ENCODE measurements around the gene TMEM123. TPM values are rescaled to one million over a fixed set of nuclear protein-coding genes. Genes with fewer than 3 reads are reported as not detected.
"Not testable (repeated sequence)": the region's sequence is repeated elsewhere in the genome, so short reads cannot be mapped to it uniquely, and the experiment has no call there.

The TMEM123 gene
- total RNA-seq, 1 donor from 2014 or later: 41.2 TPM

DNA sequence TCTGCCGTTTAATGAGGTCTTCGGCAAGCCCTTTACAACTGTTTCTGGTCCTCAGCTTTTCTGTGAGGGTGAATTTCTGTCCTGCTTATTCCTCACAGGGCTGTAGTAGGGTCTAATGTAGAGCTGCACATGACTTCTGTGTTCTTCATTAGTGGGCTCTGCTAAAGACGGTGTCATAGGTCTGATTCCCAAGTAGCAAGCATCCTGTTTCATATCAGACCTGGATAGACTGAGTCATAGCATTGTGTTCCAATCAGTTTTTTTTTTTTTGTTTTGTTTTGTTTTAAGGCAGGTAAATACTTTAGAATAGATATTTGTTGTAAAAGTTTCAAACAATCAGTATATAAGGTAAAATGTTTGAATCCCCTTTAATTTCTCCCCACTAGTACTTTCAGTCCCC is 70.2 kb downstream of the TMEM123 start:
- Histone ChIP-seq H3K4me1 (ENCODE audit: control insufficient read depth in 3 of 3, insufficient read depth in 3 of 3, low read length in 3 of 3) (no peaks in the 10 kb centered on the region), H3K27me3 (ENCODE audit: control insufficient read depth in 3 of 3, insufficient read depth in 3 of 3, low read length in 3 of 3) (no peaks in the 10 kb centered on the region), H3K9ac (ENCODE audit: low read depth in 1 of 3, low read length in 3 of 3) (no peak overlapping the region), H3K27ac (ENCODE audit: low read depth, low read length) (no peak overlapping the region), H3K4me3 (ENCODE audit: low read length in 3 of 3) (no peak overlapping the region), H3K9me3 (ENCODE audit: control insufficient read depth in 3 of 3, low read length in 3 of 3) (no peaks in the 10 kb centered on the region), H3K36me3 (ENCODE audit: control insufficient read depth in 3 of 3, insufficient read depth in 3 of 3, low read length in 3 of 3) (peaks cover 9 to 49% (median 40%) of the 10 kb centered on the region in 3 donors)

GRCh38 chr11:102378818-102379217 is 73.7 kb downstream of the TMEM123 start:
- H3K9ac ChIP-seq (ENCODE audit: low read depth in 1 of 3, low read length in 3 of 3): no peak overlapping the region
- no peaks in the 10 kb centered on the region for H3K9me3 ChIP-seq (ENCODE audit: control insufficient read depth in 3 of 3, low read length in 3 of 3)
- H3K27me3 ChIP-seq (ENCODE audit: control insufficient read depth in 3 of 3, insufficient read depth in 3 of 3, low read length in 3 of 3): no peaks in the 10 kb centered on the region
- H3K4me3 ChIP-seq (ENCODE audit: low read length in 3 of 3): no peak overlapping the region
- H3K4me1 ChIP-seq (ENCODE audit: control insufficient read depth in 3 of 3, insufficient read depth in 3 of 3, low read length in 3 of 3): peaks cover 0 to 3% (median 3%) of the 10 kb centered on the region in 3 donors
- H3K36me3 ChIP-seq (ENCODE audit: control insufficient read depth in 3 of 3, insufficient read depth in 3 of 3, low read length in 3 of 3): peaks cover 7 to 36% (median 28%) of the 10 kb centered on the region in 3 donors
- no peak overlapping the region for H3K27ac ChIP-seq (ENCODE audit: low read depth, low read length)

GRCh38 chr11:102377891-102378290 is 74.7 kb downstream of the TMEM123 start:
- H3K27me3 ChIP-seq (ENCODE audit: control insufficient read depth in 3 of 3, insufficient read depth in 3 of 3, low read length in 3 of 3): no peaks in the 10 kb centered on the region
- peaks cover 7 to 36% (median 28%) of the 10 kb centered on the region in 3 donors for H3K36me3 ChIP-seq (ENCODE audit: control insufficient read depth in 3 of 3, insufficient read depth in 3 of 3, low read length in 3 of 3)
- H3K27ac ChIP-seq (ENCODE audit: low read depth, low read length): no peak overlapping the region
- H3K4me1 ChIP-seq (ENCODE audit: control insufficient read depth in 3 of 3, insufficient read depth in 3 of 3, low read length in 3 of 3): peaks cover 0 to 3% (median 3%) of the 10 kb centered on the region in 3 donors
- no peaks in the 10 kb centered on the region for H3K9me3 ChIP-seq (ENCODE audit: control insufficient read depth in 3 of 3, low read length in 3 of 3)
- no peak overlapping the region for H3K9ac ChIP-seq (ENCODE audit: low read depth in 1 of 3, low read length in 3 of 3)
- no peak overlapping the region for H3K4me3 ChIP-seq (ENCODE audit: low read length in 3 of 3)

GRCh38 chr11:102375720-102376399 is 76.7 kb downstream of the TMEM123 start:
- H3K9ac ChIP-seq (ENCODE audit: low read depth in 1 of 3, low read length in 3 of 3): no peak overlapping the region
- H3K27me3 ChIP-seq (ENCODE audit: control insufficient read depth in 3 of 3, insufficient read depth in 3 of 3, low read length in 3 of 3): no peaks in the 10 kb centered on the region
- H3K27ac ChIP-seq (ENCODE audit: low read depth, low read length): no peak overlapping the region
- no peaks in the 10 kb centered on the region for H3K9me3 ChIP-seq (ENCODE audit: control insufficient read depth in 3 of 3, low read length in 3 of 3)
- no peak overlapping the region for H3K4me3 ChIP-seq (ENCODE audit: low read length in 3 of 3)
- peaks cover 0 to 3% (median 3%) of the 10 kb centered on the region in 3 donors for H3K4me1 ChIP-seq (ENCODE audit: control insufficient read depth in 3 of 3, insufficient read depth in 3 of 3, low read length in 3 of 3)
- H3K36me3 ChIP-seq (ENCODE audit: control insufficient read depth in 3 of 3, insufficient read depth in 3 of 3, low read length in 3 of 3): peaks cover 7 to 28% (median 18%) of the 10 kb centered on the region in 3 donors

DNA sequence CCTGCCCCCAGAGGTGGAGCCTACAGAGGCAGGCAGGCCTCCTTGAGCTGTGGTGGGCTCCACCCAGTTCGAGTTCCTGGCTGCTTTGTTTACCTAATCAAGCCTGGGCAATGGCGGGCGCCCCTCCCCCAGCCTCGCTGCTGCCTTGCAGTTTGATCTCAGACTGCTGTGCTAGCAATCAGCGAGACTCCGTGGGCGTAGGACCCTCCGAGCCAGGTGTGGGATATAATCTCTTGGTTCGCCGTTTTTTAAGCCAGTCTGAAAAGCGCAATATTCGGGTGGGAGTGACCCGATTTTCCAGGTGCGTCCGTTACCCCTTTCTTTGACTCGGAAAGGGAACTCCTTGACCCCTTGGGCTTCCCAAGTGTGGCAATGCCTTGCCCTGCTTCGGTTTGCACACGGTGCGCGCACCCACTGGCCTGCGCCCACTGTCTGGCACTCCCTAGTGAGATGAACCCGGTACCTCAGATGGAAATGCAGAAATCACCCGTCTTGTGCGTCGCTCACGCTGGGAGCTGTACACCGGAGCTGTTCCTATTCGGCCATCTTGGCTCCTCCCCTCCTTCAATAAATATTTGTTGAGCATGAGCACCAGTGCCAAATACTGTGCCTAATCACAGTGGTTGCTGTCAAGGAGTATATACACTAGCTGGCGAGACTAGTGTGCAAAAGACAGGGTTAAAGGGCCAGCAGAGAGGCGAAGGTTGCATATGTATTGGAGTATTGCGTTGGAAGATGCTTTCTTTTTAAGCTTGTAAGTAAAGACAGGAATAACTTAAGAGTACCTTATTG is 77.7 kb downstream of the TMEM123 start:
- H3K27ac ChIP-seq (ENCODE audit: low read depth, low read length): not testable (repeated sequence)

DNA sequence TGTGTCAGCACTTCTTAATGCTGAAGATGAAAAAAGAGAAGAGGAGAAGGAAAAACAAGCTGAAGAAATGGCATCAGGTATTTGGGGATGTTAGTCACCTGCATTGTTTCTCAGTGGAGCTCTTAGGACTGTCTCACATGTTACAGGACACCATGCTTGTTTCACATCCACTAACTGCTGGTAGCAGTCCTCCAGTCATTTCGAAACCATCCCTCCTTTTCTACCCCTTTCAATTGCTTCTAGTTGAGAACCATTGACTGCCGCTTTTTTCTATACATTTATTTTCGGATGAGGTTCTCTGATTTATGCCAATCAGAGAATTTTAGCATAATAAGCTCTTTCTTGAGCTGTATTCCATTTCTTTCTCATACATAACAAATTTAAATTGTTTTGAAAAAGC is 84.1 kb downstream of the TMEM123 start:
- peaks cover 18 to 40% (median 33%) of the 10 kb centered on the region in 3 donors for H3K36me3 ChIP-seq (ENCODE audit: control insufficient read depth in 3 of 3, insufficient read depth in 3 of 3, low read length in 3 of 3)
- no peak overlapping the region for H3K27ac ChIP-seq (ENCODE audit: low read depth, low read length)
- H3K27me3 ChIP-seq (ENCODE audit: control insufficient read depth in 3 of 3, insufficient read depth in 3 of 3, low read length in 3 of 3): no peaks in the 10 kb centered on the region
- no peaks in the 10 kb centered on the region for H3K4me1 ChIP-seq (ENCODE audit: control insufficient read depth in 3 of 3, insufficient read depth in 3 of 3, low read length in 3 of 3)
- H3K9ac ChIP-seq (ENCODE audit: low read depth in 1 of 3, low read length in 3 of 3): no peak overlapping the region
- H3K4me3 ChIP-seq (ENCODE audit: low read length in 3 of 3): no peak overlapping the region
- no peaks in the 10 kb centered on the region for H3K9me3 ChIP-seq (ENCODE audit: control insufficient read depth in 3 of 3, low read length in 3 of 3)

More for the DNA sequence above, 77.7 kb downstream of the TMEM123 start:
- H3K27me3 ChIP-seq (ENCODE audit: control insufficient read depth in 3 of 3, insufficient read depth in 3 of 3, low read length in 3 of 3); H3K9ac ChIP-seq (ENCODE audit: low read depth in 1 of 3, low read length in 3 of 3); H3K4me3 ChIP-seq (ENCODE audit: low read length in 3 of 3); H3K4me1 ChIP-seq (ENCODE audit: control insufficient read depth in 3 of 3, insufficient read depth in 3 of 3, low read length in 3 of 3); H3K9me3 ChIP-seq (ENCODE audit: control insufficient read depth in 3 of 3, low read length in 3 of 3): not testable (repeated sequence)
- peaks cover 7 to 21% (median 14%) of the 10 kb centered on the region in 3 donors for H3K36me3 ChIP-seq (ENCODE audit: control insufficient read depth in 3 of 3, insufficient read depth in 3 of 3, low read length in 3 of 3)

- H3K4me3 ChIP-seq (ENCODE audit: low read length in 3 of 3): no peak overlapping the region
- no peaks in the 10 kb centered on the region for H3K4me1 ChIP-seq (ENCODE audit: control insufficient read depth in 3 of 3, insufficient read depth in 3 of 3, low read length in 3 of 3)
- H3K36me3 ChIP-seq (ENCODE audit: control insufficient read depth in 3 of 3, insufficient read depth in 3 of 3, low read length in 3 of 3): peaks cover 21 to 43% (median 39%) of the 10 kb centered on the region in 3 donors
- no peak overlapping the region for H3K27ac ChIP-seq (ENCODE audit: low read depth, low read length)
- H3K27me3 ChIP-seq (ENCODE audit: control insufficient read depth in 3 of 3, insufficient read depth in 3 of 3, low read length in 3 of 3): no peaks in the 10 kb centered on the region
- H3K9ac ChIP-seq (ENCODE audit: low read depth in 1 of 3, low read length in 3 of 3): no peak overlapping the region
- no peaks in the 10 kb centered on the region for H3K9me3 ChIP-seq (ENCODE audit: control insufficient read depth in 3 of 3, low read length in 3 of 3)
Observed at GRCh38 chr11:102367364-102367763, 85.2 kb downstream of the TMEM123 start.

- Histone ChIP-seq H3K27ac (ENCODE audit: low read depth, low read length) (no peak overlapping the region), H3K27me3 (ENCODE audit: control insufficient read depth in 3 of 3, insufficient read depth in 3 of 3, low read length in 3 of 3) (no peaks in the 10 kb centered on the region), H3K9me3 (ENCODE audit: control insufficient read depth in 3 of 3, low read length in 3 of 3) (no peaks in the 10 kb centered on the region), H3K9ac (ENCODE audit: low read depth in 1 of 3, low read length in 3 of 3) (no peak overlapping the region), H3K4me3 (ENCODE audit: low read length in 3 of 3) (no peak overlapping the region), H3K4me1 (ENCODE audit: control insufficient read depth in 3 of 3, insufficient read depth in 3 of 3, low read length in 3 of 3) (no peaks in the 10 kb centered on the region), H3K36me3 (ENCODE audit: control insufficient read depth in 3 of 3, insufficient read depth in 3 of 3, low read length in 3 of 3) (peaks cover 30 to 61% (median 55%) of the 10 kb centered on the region in 3 donors)
Observed at GRCh38 chr11:102364991-102365390, 87.6 kb downstream of the TMEM123 start.

GRCh38 chr11:102361086-102362031 is 91.2 kb downstream of the TMEM123 start:
- Histone ChIP-seq H3K9me3 (ENCODE audit: control insufficient read depth in 3 of 3, low read length in 3 of 3) (no peaks in the 10 kb centered on the region), H3K27ac (ENCODE audit: low read depth, low read length) (no peak overlapping the region), H3K9ac (ENCODE audit: low read depth in 1 of 3, low read length in 3 of 3) (no peak overlapping the region), H3K4me1 (ENCODE audit: control insufficient read depth in 3 of 3, insufficient read depth in 3 of 3, low read length in 3 of 3) (no peaks in the 10 kb centered on the region), H3K4me3 (ENCODE audit: low read length in 3 of 3) (no peak overlapping the region), H3K36me3 (ENCODE audit: control insufficient read depth in 3 of 3, insufficient read depth in 3 of 3, low read length in 3 of 3) (peaks cover 30 to 54% (median 40%) of the 10 kb centered on the region in 3 donors), H3K27me3 (ENCODE audit: control insufficient read depth in 3 of 3, insufficient read depth in 3 of 3, low read length in 3 of 3) (no peaks in the 10 kb centered on the region)

Data from skeletal muscle tissue (tissue), 4 donors.